PC-9 (cell line): Measurements from ENCODE around the gene MSANTD2.
"Not testable (repeated sequence)": the region's sequence is repeated elsewhere in the genome, so short reads cannot be mapped to it uniquely, and the experiment has no call there.

Experiments
- EZH2 ChIP-seq: fragments of 200-600 bp; sonication (generic); IDR thresholded peaks from 2 replicates; pipeline ENCODE4 v1.8.0; 2017; ENCODE audit warnings: antibody characterized with exemption, low read depth
- TF ChIP-seq, protein P1 (sequence below): fragments of 200-600 bp; sonication (generic); conservative IDR thresholded peaks from 2 replicates; pipeline ENCODE4 v1.6.1; 2017; ENCODE audit warnings: mixed run types, antibody characterized with exemption, mild to moderate bottlenecking, moderate library complexity

DNA sequence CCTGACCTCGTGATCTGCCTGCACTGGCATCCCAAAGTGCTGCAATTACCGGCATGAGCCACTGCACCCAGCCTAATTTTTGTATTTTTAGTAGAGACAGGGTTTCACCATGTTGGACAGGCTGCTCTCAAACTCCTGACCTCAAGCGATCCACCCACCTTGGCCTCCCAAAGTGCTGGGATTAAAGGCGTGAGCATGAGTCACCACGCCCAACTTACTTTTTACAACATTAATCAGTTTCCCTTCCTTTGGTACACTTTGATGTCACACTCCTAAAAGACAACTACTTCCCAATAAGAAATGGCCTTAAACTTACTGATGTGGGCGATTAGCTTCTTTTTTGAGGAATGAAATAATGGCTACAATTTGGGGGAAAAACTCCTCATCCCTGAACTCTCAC, 29.2 kb downstream of the MSANTD2 start:
- not testable (repeated sequence) for TF ChIP-seq EZH2
- TF ChIP-seq, protein P1, sequence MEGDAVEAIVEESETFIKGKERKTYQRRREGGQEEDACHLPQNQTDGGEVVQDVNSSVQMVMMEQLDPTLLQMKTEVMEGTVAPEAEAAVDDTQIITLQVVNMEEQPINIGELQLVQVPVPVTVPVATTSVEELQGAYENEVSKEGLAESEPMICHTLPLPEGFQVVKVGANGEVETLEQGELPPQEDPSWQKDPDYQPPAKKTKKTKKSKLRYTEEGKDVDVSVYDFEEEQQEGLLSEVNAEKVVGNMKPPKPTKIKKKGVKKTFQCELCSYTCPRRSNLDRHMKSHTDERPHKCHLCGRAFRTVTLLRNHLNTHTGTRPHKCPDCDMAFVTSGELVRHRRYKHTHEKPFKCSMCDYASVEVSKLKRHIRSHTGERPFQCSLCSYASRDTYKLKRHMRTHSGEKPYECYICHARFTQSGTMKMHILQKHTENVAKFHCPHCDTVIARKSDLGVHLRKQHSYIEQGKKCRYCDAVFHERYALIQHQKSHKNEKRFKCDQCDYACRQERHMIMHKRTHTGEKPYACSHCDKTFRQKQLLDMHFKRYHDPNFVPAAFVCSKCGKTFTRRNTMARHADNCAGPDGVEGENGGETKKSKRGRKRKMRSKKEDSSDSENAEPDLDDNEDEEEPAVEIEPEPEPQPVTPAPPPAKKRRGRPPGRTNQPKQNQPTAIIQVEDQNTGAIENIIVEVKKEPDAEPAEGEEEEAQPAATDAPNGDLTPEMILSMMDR = not testable (repeated sequence)
